A549 (cell line): ENCODE data around the gene ABI2. TPM values are rescaled to one million over a fixed set of nuclear protein-coding genes. Genes with fewer than 3 reads are reported as not detected.

Source experiments
- ATAC-seq, 2 experiments: fragments of 200-7000 bp in 1 of 2; fragments of >200 bp in 1 of 2; cut with Nextera tagmentation in 1 of 2; cut with Tn5 transposase in 1 of 2; 3 replicates each; pipeline versions ENCODE4 v1.8.0 to v1.9.1; 2018 to 2020; ENCODE audit warnings: mild to moderate bottlenecking in 1 of 2, moderate library complexity in 1 of 2
- CTCF ChIA-PET: fragments of 300-600 bp; sonication (Branson Sonifier 250); formaldehyde crosslinking; extraction: SDS; loops from one replicate; lab custom pipeline; 2021; ENCODE audit warnings: antibody characterized with exemption, inconsistent platforms; lab: Yijun Ruan, JAX
- POLR2A ChIA-PET: fragments of 350-600 bp; formaldehyde crosslinking; extraction: SDS; loops from one replicate; lab custom pipeline; 2021; ENCODE audit warnings: antibody characterized with exemption, inconsistent platforms; lab: Yijun Ruan, JAX
- DNase-seq, 2 experiments: peaks; one replicate each; pipeline versions ENCODE4 v3.0.0 to v3.0.0-alpha.2; 2011 to 2016; ENCODE audit warnings: low read depth in 1 of 2, low spot score in 1 of 2
- FAIRE-seq: peaks from 2 replicates; lab custom pipeline; 2011; peaks lifted over from hg19 to GRCh38; lab: Jason Lieb, UNC
- H3K27ac ChIP-seq, 2 experiments: fragments of >200 bp; sonication (Bioruptor Twin); formaldehyde crosslinking; 3 replicates each; pipeline ENCODE4 v1.5.1; 2016 to 2017
- H3K4me1 ChIP-seq: fragments of >200 bp; sonication (Bioruptor Twin); formaldehyde crosslinking; 3 replicates; pipeline ENCODE4 v1.6.1; 2016
- H3K4me2 ChIP-seq: fragments of >200 bp; sonication (Bioruptor Twin); formaldehyde crosslinking; 3 replicates; pipeline ENCODE4 v1.6.1; 2016
- H3K4me3 ChIP-seq: fragments of >200 bp; sonication (Bioruptor Twin); formaldehyde crosslinking; 3 replicates; pipeline ENCODE4 v1.5.1; 2016
- H3K9me3 ChIP-seq: fragments of >200 bp; sonication (Bioruptor Twin); formaldehyde crosslinking; 3 replicates; pipeline ENCODE4 v1.6.1; 2016
- BHLHE40 ChIP-seq: IDR thresholded peaks from 2 replicates; pipeline ENCODE4 v1.6.1; 2012; ENCODE audit warnings: low read depth, low read length, inconsistent platforms
- CBX2 ChIP-seq: fragments of 200-600 bp; sonication (generic); IDR thresholded peaks from 2 replicates; pipeline ENCODE4 v1.6.1; 2016; ENCODE audit warnings: low read depth, mild to moderate bottlenecking, borderline replicate concordance
- CBX8 ChIP-seq: fragments of 200-600 bp; sonication (generic); IDR thresholded peaks from 2 replicates; pipeline ENCODE4 v1.6.1; 2016
- CHD2 ChIP-seq: fragments of 150-350 bp; IDR thresholded peaks from 2 replicates; pipeline ENCODE4 v1.6.1; 2014; ENCODE audit warnings: low read length; ENCODE audit not compliant: partially characterized antibody
- EHF ChIP-seq: fragments of 250-450 bp; sonication (Bioruptor Pico); IDR thresholded peaks from 2 replicates; pipeline ENCODE4 v1.5.0; 2020; ENCODE audit warnings: mild to moderate bottlenecking
- EP300 ChIP-seq, 2 experiments: fragments of >200 bp; sonication (Bioruptor Twin); formaldehyde crosslinking; IDR thresholded peaks; 2 replicates in 1 of 2; 3 replicates in 1 of 2; pipeline ENCODE4 v1.6.1; 2016 to 2017
- FOSB ChIP-seq: fragments of 250-450 bp; sonication (Bioruptor Pico); IDR thresholded peaks from 2 replicates; pipeline ENCODE4 v1.5.0; 2020; ENCODE audit warnings: mild to moderate bottlenecking, moderate library complexity
- HEYL ChIP-seq: fragments of 250-450 bp; sonication (Bioruptor Pico); IDR thresholded peaks from 2 replicates; pipeline ENCODE4 v1.8.0; 2021; ENCODE audit warnings: mild to moderate bottlenecking, moderate library complexity
- HMGXB4 ChIP-seq: fragments of 250-450 bp; sonication (Bioruptor Pico); IDR thresholded peaks from 2 replicates; pipeline ENCODE4 v1.5.0; 2021; ENCODE audit warnings: mild to moderate bottlenecking, moderate library complexity, borderline replicate concordance
- HOXA7 ChIP-seq: fragments of 250-450 bp; sonication (Bioruptor Pico); IDR thresholded peaks from 2 replicates; pipeline ENCODE4 v1.5.0; 2020; ENCODE audit warnings: mild to moderate bottlenecking, moderate library complexity
- HOXB13 ChIP-seq: fragments of 250-450 bp; sonication (Bioruptor Pico); IDR thresholded peaks from 2 replicates; pipeline ENCODE4 v1.5.0; 2020; ENCODE audit warnings: low read depth, mild to moderate bottlenecking, moderate library complexity
- JUN ChIP-seq, 2 experiments: fragments of >200 bp; sonication (Bioruptor Twin); formaldehyde crosslinking; IDR thresholded peaks; 2 replicates in 1 of 2; 3 replicates in 1 of 2; pipeline ENCODE4 v1.6.1; 2016 to 2017
- JUNB ChIP-seq: fragments of >200 bp; sonication (Bioruptor Twin); formaldehyde crosslinking; IDR thresholded peaks from 2 replicates; pipeline ENCODE4 v1.6.1; 2016
- KDM1A ChIP-seq: fragments of 200-600 bp; sonication (generic); IDR thresholded peaks from 2 replicates; pipeline ENCODE4 v1.6.1; 2016; ENCODE audit warnings: low read depth, mild to moderate bottlenecking
- MAFK ChIP-seq: fragments of 450-650 bp; IDR thresholded peaks from 2 replicates; pipeline ENCODE4 v1.6.1; 2014; ENCODE audit not compliant: partially characterized antibody
- MAZ ChIP-seq: fragments of 150-350 bp; IDR thresholded peaks from 2 replicates; pipeline ENCODE4 v1.6.1; 2014; ENCODE audit warnings: antibody characterized with exemption, low read depth, low read length, borderline replicate concordance
- NPAS2 ChIP-seq: fragments of 250-450 bp; sonication (Bioruptor Pico); IDR thresholded peaks from 2 replicates; pipeline ENCODE4 v1.8.0; 2022; ENCODE audit warnings: mild to moderate bottlenecking, moderate library complexity, borderline replicate concordance
- NR3C1 ChIP-seq: fragments of >200 bp; sonication (Bioruptor Twin); formaldehyde crosslinking; IDR thresholded peaks from 3 replicates; pipeline ENCODE4 v1.6.1; 2017
- RARB ChIP-seq: fragments of 250-450 bp; sonication (Bioruptor Pico); IDR thresholded peaks from 2 replicates; pipeline ENCODE4 v1.8.0; 2021; ENCODE audit warnings: mild to moderate bottlenecking, moderate library complexity
- RCOR1 ChIP-seq: fragments of 150-350 bp; IDR thresholded peaks from 2 replicates; pipeline ENCODE4 v1.6.1; 2014; ENCODE audit warnings: antibody characterized with exemption, low read length, low read depth
- RFX5 ChIP-seq: fragments of 450-650 bp; IDR thresholded peaks from 2 replicates; pipeline ENCODE4 v1.7.1; 2014; ENCODE audit warnings: antibody characterized with exemption, mild to moderate bottlenecking, moderate library complexity
- SREBF2 ChIP-seq: fragments of 450-650 bp; IDR thresholded peaks from 2 replicates; pipeline ENCODE4 v1.6.1; 2014; ENCODE audit warnings: mild to moderate bottlenecking, moderate library complexity
- TFCP2L1 ChIP-seq: fragments of 250-450 bp; sonication (Bioruptor Pico); IDR thresholded peaks from 2 replicates; pipeline ENCODE4 v1.5.0; 2021; ENCODE audit warnings: mild to moderate bottlenecking
- ZFP36 ChIP-seq: fragments of 450-650 bp; IDR thresholded peaks from 2 replicates; pipeline ENCODE4 v1.6.1; 2014; ENCODE audit warnings: borderline replicate concordance; ENCODE audit not compliant: partially characterized antibody
- ZSCAN20 ChIP-seq: fragments of 250-450 bp; sonication (Bioruptor Pico); IDR thresholded peaks from 2 replicates; pipeline ENCODE4 v1.8.0; 2022; ENCODE audit warnings: mild to moderate bottlenecking, moderate library complexity
- WGBS: methylation state at CpG from one replicate; pipeline ENCODE4 v1.1.6; 2017; ENCODE audit errors: missing lambda C conversion rate; 5-methylcytosine and 5-hydroxymethylcytosine counted together
- polyA plus RNA-seq, 4 experiments: library from polyadenylated mRNA; depleted of rRNA in 3 of 4; stranded (reverse); fragments of >200 nt; fragmentation: RNase III in 1 of 4; extraction: RNeasy Plus Mini Kit Qiagen cat#74134 plus additional on column Dnase treatment in 1 of 4; gene quantifications; 2 replicates in 3 of 4; 3 replicates in 1 of 4; pipeline ENCODE4 v1.2.3, GENCODE V29; 2011 to 2017
- TF ChIP-seq, protein P1 (sequence below): IDR thresholded peaks from 2 replicates; pipeline ENCODE4 v1.6.1; 2012
- TF ChIP-seq, protein P2 (sequence below): fragments of 150-350 bp; IDR thresholded peaks from 2 replicates; pipeline ENCODE4 v1.6.1; 2014; ENCODE audit warnings: low read depth, mild to moderate bottlenecking, low read length
- TF ChIP-seq, protein P3 (sequence below): IDR thresholded peaks from 2 replicates; pipeline ENCODE4 v1.6.1; 2012; ENCODE audit warnings: low read depth, borderline replicate concordance

The ABI2 gene
- polyA plus RNA-seq, 2 of the 4 experiments (the other 2 are of a cell fraction), result 36.2 to 51.1 TPM

DNA sequence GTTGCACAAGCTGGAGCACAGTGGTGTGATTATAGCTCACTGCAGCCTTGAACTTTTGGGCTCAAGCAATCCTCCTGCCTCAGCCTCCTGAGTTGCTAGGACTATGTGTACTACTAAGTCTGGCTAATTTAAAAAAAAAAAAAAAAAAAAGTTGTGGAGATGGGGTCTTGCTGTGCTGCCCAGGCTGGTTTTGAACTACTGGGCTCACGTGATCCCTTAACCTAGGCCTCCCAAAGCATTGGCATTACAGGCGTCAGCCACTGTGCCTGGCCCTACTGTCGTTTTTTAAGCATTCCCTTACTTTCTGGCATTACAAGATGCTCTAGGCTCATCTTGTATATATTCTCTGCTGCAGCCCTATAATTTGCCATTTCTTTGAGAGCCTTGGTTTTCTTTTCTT, 118.6 kb downstream of the ABI2 start:
- ATAC-seq (no peak), DNase-seq (no peak), FAIRE-seq (no peak)
- Histone ChIP-seq H3K9me3 (no peaks in the 10 kb centered on the region), H3K4me1 (peaks cover 17% of the 10 kb centered on the region), H3K27ac (no peak overlapping the region), H3K4me2 (no peak overlapping the region), H3K4me3 (no peak overlapping the region)
- WGBS, result 88% methylated on average over 3 of the region's 3 CpGs
- CTCF ChIA-PET, result no interaction called here
- TF ChIP-seq KDM1A, result no peak
- no peak for TF ChIP-seq JUNB
- TF ChIP-seq CHD2, result no peak
- TF ChIP-seq ZFP36, result no peak
- no peak for TF ChIP-seq FOSB (CRISPR knock-in tag)
- no peak for TF ChIP-seq MAFK
- TF ChIP-seq RFX5, result no peak
- no peak for TF ChIP-seq RCOR1
- TF ChIP-seq, protein P1, sequence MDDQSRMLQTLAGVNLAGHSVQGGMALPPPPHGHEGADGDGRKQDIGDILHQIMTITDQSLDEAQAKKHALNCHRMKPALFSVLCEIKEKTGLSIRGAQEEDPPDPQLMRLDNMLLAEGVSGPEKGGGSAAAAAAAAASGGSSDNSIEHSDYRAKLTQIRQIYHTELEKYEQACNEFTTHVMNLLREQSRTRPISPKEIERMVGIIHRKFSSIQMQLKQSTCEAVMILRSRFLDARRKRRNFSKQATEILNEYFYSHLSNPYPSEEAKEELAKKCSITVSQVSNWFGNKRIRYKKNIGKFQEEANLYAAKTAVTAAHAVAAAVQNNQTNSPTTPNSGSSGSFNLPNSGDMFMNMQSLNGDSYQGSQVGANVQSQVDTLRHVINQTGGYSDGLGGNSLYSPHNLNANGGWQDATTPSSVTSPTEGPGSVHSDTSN, result no peak
- no peak for TF ChIP-seq MAZ
- no peak for TF ChIP-seq ZSCAN20 (CRISPR knock-in tag)
- POLR2A ChIA-PET, result interaction anchor here (0.7 kb wide), 1 partner anchor 11 kb away, joined by 4 read pairs; no protein-coding TSS in a partner anchor

GRCh38 chr2:203450561-203450960, 122.4 kb downstream of the ABI2 start:
- WGBS, result 79% methylated on average over 3 of the region's 3 CpGs
- Histone ChIP-seq H3K4me2 (peak overlapping the region; percentile 47), H3K9me3 (no peaks in the 10 kb centered on the region), H3K4me3 (no peak overlapping the region), H3K27ac (peak overlapping the region in 1 of 2 experiments; percentile 34; a peak in 1 of 6 replicates), H3K4me1 (peaks cover 20% of the 10 kb centered on the region)
- ChIA-PET CTCF (interaction anchor here (0.6 kb wide), 1 partner anchor 15 kb away, joined by 4 read pairs; no protein-coding TSS in a partner anchor), POLR2A (interaction anchor here (0.7 kb wide), 1 partner anchor 201 kb away, joined by 3 read pairs; no protein-coding TSS in a partner anchor)
- DNase-seq, result no peak
- FAIRE-seq, result no peak
- ATAC-seq, result no peak; a peak in 1 of 6 replicates
- no peak for TF ChIP-seq ZFP36
- no peak for TF ChIP-seq HEYL
- TF ChIP-seq RCOR1, result no peak
- no peak for TF ChIP-seq SREBF2
- no peak for TF ChIP-seq EP300 (IDR thresholded peaks at IDR 0.05)
- no peak for TF ChIP-seq JUN (IDR thresholded peaks at IDR 0.05)
- TF ChIP-seq, protein P2, sequence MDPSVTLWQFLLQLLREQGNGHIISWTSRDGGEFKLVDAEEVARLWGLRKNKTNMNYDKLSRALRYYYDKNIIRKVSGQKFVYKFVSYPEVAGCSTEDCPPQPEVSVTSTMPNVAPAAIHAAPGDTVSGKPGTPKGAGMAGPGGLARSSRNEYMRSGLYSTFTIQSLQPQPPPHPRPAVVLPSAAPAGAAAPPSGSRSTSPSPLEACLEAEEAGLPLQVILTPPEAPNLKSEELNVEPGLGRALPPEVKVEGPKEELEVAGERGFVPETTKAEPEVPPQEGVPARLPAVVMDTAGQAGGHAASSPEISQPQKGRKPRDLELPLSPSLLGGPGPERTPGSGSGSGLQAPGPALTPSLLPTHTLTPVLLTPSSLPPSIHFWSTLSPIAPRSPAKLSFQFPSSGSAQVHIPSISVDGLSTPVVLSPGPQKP, result no peak
- no peak for TF ChIP-seq HMGXB4 (CRISPR knock-in tag)

- ChIA-PET CTCF (interaction anchor here (0.6 kb wide), 1 partner anchor 15 kb away, joined by 4 read pairs; no protein-coding TSS in a partner anchor), POLR2A (no interaction called here)
- peak in 1 of 2 experiments; percentile 16; a peak in 1 of 6 replicates for ATAC-seq
- peak overlapping the region; percentile 0 to 29; a peak in 2 of 6 replicates for H3K27ac ChIP-seq
- 83% methylated on average over 2 of the region's 2 CpGs for WGBS
- H3K4me1 ChIP-seq, result peaks cover 20% of the 10 kb centered on the region
- TF ChIP-seq, protein P3, sequence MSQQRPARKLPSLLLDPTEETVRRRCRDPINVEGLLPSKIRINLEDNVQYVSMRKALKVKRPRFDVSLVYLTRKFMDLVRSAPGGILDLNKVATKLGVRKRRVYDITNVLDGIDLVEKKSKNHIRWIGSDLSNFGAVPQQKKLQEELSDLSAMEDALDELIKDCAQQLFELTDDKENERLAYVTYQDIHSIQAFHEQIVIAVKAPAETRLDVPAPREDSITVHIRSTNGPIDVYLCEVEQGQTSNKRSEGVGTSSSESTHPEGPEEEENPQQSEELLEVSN, result no peak
- no peak for TF ChIP-seq EP300 (IDR thresholded peaks at IDR 0.05)
- TF ChIP-seq RCOR1, result no peak
- TF ChIP-seq RARB (CRISPR knock-in tag), result no peak
- TF ChIP-seq BHLHE40, result no peak
- no peak for TF ChIP-seq HOXB13
- TF ChIP-seq EHF, result no peak
- TF ChIP-seq NR3C1, result no peak
- TF ChIP-seq NPAS2, result no peak
- TF ChIP-seq FOSB (CRISPR knock-in tag), result no peak
- no peak for TF ChIP-seq HOXA7
- TF ChIP-seq CBX2, result no peak
- TF ChIP-seq, protein P2, result no peak
- TF ChIP-seq TFCP2L1 (CRISPR knock-in tag), result no peak
- TF ChIP-seq MAFK, result no peak
- no peak for TF ChIP-seq CBX8
- peak overlapping the region; percentile 47 for H3K4me2 ChIP-seq
- no peak for DNase-seq
- FAIRE-seq, result no peak
- H3K9me3 ChIP-seq, result no peaks in the 10 kb centered on the region
- no peak overlapping the region for H3K4me3 ChIP-seq
Measured at GRCh38 chr2:203451011-203451410, 122.8 kb downstream of the ABI2 start.
